GM19023 (cell line): Measurements from ENCODE around the gene SEC14L2.

Experiments used
- ATAC-seq: cut with Tn5 transposase; IDR thresholded peaks from one replicate; pipeline ENCODE4 v1.9.1; 2021; ENCODE audit warnings: mild to moderate bottlenecking, moderate library complexity; ENCODE audit not compliant: unreplicated experiment

Gene SEC14L2

GRCh38 chr22:30396871-30397655, at the start of gene SEC14L2:
SEC14L2 (plus strand) TSS chr22:30397018; CDS start chr22:30397117, 99 bp downstream.
- ATAC-seq = no peak

- no peak for ATAC-seq
Observed at GRCh38 chr22:30347255-30347892, 49.4 kb upstream of the SEC14L2 start.

DNA sequence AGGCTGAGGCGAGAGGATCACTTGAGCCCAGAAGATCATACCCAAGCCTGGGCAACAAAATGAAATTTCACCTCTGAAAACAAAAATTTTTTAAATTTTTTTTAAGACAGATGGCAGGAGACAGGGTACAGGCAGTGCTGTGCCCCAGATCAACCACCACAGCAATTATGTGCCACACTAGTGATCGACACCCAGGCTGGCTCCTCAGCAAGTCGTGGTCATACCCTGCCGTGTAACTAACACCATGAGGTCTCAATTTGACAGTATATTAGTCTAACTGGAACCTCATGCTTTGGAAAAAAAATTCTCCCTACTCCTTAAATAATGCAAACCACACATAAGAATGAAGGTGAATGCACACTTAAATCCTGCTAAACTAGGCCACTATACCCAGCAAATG, 48.4 kb upstream of the SEC14L2 start:
- no peak for ATAC-seq

DNA sequence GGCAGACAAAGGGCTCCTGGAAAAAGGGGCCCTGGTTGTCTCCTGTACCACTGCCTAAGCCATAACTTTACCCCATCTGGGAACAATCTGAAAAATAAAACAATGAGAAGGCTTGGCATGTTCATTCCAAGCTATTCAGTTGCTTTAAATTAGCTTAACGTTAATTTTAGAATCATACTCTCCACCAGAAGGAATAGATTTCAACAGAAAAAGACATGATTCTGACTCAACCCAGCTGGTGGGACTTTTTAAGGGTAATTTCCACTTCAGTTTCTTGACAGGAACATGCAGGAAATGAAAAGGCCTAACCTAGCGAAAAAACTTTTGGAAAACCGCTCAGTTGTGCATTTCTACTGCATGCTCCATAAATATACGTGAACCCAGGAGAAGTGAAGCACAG, 48.0 kb upstream of the SEC14L2 start:
- no peak for ATAC-seq

DNA sequence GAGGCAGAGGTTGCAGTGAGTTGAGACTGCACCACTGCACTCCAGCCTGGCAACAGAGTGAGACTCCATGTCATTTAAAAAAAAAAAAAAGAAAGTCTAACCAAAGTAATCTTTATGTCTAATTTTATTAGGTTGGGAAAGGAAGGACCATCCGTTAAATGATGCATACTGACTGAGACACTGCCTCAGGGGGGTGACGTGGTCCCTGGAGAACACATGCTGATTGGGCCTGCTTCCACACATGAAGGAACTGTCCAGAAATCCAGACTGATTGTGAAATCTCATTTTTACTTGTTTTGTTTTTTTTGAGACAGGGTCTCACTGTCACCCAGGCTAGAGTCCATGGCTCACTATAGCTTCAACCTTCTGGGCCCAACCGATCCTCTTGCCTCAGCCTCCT, 45.6 kb upstream of the SEC14L2 start:
- no peak for ATAC-seq

DNA sequence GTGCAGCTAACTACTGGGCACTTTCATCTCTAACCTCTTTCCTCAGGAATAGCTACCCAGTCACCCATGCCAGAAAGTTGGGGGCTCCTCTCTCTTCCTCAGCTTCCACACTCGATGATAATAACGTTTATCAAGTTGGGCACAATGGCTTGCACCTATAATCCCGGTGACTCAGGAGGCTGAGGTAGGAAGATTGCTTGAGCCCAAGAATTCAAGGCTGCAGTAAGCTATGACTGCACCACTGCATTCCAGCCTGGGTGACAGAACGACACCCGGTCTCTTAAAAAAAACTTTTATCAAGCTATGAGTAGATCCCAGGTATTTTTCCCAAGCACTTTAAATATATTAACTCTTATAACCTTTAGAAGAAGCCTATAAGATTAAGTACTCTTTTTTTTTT, 42.2 kb upstream of the SEC14L2 start:
- ATAC-seq = no peak

GRCh38 chr22:30356449-30357235, 40.2 kb upstream of the SEC14L2 start, which contains the start of the genes CCDC157 and SF3A1:
CCDC157 (plus strand) TSS chr22:30357007; CDS start chr22:30366001, 8,994 bp downstream.
SF3A1 (minus strand) TSS chr22:30356894; CDS start chr22:30356792, 102 bp downstream.
- ATAC-seq = peak; percentile 89

DNA sequence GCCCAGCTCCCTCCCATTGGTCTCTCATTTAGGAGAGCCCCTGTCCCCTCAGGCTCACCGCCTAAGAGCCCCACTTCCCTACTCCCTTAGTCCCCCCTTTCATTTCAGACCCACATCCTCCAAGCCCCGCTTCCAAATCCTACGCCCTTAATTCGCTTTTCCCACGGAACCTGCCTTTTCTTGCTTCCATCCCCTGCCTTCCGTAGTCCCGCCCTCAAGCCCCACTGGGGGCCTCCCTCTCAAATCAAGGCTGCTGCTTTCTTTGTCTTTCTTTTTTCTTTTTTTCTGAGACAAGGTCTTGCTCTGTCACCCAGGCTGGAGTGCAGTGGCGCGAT, 39.6 kb upstream of the SEC14L2 start:
- ATAC-seq = no peak

- ATAC-seq = no peak
Observed at GRCh38 chr22:30357650-30358215, 39.1 kb upstream of the SEC14L2 start.

DNA sequence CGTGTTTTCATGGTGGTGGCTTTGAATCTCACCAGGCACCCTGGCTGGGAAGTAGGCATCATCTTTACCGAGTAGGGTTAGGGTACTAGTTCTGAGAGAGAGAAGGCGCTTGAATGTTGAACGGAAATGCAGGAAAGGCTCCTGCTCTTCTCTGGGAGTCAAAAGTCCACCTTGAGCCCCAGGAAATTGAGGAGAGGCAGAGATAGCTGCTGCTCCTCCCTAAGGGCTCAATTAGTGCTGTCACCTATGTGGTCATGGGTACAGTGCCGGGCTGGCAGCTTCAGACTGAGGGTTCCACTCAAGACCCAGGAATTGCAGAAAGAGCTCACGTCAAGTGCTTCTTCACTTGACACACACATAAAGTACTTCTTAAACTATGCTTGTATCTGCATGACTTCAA, 38.3 kb upstream of the SEC14L2 start:
- no peak for ATAC-seq

GRCh38 chr22:30361916-30362650, 34.7 kb upstream of the SEC14L2 start:
- no peak for ATAC-seq

- no peak for ATAC-seq
Observed at GRCh38 chr22:30362651-30363281, 34.1 kb upstream of the SEC14L2 start.

GRCh38 chr22:30365891-30366290, 30.9 kb upstream of the SEC14L2 start:
- no peak for ATAC-seq

DNA sequence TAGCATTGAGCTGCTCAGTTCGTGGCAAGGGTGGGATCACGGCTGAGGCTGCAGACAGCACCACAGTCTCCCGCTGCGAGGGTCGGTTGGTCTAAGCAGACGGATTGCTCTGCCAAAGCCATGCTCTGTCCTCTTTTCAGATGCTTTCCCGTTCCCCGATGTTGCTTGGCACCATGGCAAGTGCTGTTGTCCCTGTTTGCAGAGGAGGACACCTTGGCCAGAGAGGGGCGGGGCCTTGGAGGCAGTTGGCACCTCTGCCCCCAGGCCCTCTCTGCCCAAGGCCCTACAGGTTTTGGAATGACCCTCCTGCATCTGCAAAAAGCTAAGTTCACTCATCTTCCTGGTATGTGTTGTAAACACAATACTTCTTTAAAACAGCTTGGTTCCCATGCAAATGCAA, 28.4 kb upstream of the SEC14L2 start:
- ATAC-seq = no peak

DNA sequence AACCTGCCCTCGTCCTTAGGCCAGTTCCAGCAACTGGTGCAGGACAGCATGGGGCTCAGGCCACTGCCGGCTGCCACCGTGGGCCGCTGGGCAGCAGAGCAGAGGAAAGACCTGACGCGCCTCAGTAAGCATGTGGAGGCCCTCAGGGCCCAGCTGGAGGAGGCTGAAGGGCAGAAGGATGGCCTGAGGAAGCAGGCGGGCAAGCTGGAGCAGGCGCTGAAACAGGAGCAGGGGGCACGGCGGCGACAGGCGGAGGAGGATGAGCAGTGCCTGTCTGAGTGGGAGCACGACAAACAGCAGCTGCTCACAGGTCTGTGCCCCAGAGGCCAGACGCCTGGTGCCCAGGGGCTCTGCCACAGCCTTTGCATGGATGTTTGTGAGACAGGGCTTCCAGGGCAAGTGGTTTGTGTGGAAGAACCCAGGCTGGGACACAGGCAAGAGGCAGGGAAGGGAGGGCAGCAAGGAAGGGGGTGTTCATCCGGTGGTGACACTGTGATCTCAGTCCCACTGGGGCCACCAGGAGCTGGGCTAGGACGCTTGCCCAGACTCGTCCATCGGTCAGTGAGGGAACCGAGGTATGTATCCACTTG, 26.1 kb upstream of the SEC14L2 start:
- ATAC-seq = no peak

- no peak for ATAC-seq
Observed at GRCh38 chr22:30371321-30371720, 25.5 kb upstream of the SEC14L2 start.

GRCh38 chr22:30371981-30372380, 24.8 kb upstream of the SEC14L2 start:
- no peak for ATAC-seq

DNA sequence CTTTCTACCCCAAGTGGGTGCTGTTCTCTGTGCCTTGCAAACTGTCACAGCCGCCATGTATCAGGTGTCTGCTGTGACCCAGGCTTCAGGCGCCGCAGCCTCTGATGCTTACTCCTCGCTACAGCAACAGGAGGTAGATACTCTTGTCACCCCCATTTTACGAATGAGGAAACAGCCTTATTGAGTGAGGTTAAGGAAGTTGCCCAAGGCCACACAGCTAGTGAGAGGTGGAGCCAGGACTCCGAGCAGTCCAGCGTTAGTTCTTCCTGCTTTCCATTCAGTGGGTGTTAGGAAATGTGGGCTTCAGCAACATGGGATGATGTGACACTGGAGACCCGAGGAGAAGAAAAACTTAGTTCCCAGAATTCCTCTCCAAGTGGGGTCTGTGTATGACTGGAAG, 23.9 kb upstream of the SEC14L2 start:
- no peak for ATAC-seq
